GM21825 (cell line): ENCODE measurements around the gene NUP214.
"Not testable (repeated sequence)": the region's sequence is repeated elsewhere in the genome, so short reads cannot be mapped to it uniquely, and the experiment has no call there.

Source experiments
- ATAC-seq: cut with Tn5 transposase; IDR thresholded peaks from one replicate; pipeline ENCODE4 v1.9.1; 2021; ENCODE audit warnings: mild to moderate bottlenecking, moderate library complexity; ENCODE audit not compliant: unreplicated experiment

Gene NUP214

DNA sequence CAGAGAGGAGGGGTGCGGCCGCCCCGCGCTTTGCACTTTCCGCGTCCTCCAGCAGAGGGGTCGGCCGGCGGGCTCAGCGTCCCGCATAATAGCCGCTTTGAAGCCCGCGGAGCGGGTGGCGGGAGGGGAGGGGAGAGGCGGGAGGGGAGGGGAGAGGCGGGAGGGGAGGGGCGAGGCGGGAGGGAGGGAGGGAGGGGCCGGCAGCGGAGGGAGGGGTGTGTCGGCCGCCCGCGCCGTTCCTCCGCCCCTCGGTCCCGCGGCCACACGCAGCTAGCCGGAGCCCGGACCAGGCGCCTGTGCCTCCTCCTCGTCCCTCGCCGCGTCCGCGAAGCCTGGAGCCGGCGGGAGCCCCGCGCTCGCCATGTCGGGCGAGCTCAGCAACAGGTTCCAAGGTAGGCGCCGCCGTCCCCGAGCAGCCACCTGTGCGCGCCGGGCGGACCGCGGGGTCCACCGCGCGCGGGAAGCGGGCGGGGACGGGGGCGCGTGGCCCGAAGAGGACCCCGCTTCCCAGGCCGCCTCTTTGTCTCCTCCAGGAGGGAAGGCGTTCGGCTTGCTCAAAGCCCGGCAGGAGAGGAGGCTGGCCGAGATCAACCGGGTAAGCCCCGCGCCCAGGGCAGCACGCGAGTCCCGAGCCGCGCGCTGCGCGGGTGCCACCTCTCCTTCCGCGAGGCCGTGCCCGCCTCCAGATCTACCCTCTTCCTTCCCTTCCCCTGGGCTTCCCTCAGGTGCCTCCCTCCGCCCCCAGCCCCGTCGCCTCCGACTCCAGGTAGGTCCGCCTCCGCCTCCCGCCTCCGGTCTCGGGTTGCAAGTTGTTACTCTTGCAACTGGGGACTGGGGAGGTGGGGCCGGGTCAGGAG is 28.9 kb upstream of the NUP214 start, which contains the start of gene AIF1L:
Gene AIF1L, plus strand, starts transcription at position 263 of the 857 bp plus-strand sequence. Its CDS starts 99 bp downstream, at position 362.
- ATAC-seq, result no peak

- ATAC-seq, result no peak
Measured at GRCh38 chr9:131097126-131097947, 28.0 kb upstream of the NUP214 start.

DNA sequence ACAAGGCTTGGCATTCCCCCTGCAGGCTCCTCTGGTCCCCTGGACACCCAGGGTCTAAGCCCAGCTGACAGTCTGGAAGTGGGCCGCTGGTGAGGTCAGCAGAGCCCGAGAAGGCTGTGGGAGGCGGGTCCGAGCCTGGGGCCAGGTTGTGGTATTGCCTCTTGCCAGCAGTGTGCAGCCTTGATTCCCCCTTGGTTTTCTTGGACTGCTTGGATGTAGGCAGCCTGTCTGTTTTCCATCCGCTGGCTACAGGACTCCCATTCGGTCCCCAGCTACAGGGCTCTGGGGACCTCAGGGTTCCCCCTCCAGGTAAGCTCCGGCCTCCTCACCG is 27.5 kb upstream of the NUP214 start:
- no peak for ATAC-seq

DNA sequence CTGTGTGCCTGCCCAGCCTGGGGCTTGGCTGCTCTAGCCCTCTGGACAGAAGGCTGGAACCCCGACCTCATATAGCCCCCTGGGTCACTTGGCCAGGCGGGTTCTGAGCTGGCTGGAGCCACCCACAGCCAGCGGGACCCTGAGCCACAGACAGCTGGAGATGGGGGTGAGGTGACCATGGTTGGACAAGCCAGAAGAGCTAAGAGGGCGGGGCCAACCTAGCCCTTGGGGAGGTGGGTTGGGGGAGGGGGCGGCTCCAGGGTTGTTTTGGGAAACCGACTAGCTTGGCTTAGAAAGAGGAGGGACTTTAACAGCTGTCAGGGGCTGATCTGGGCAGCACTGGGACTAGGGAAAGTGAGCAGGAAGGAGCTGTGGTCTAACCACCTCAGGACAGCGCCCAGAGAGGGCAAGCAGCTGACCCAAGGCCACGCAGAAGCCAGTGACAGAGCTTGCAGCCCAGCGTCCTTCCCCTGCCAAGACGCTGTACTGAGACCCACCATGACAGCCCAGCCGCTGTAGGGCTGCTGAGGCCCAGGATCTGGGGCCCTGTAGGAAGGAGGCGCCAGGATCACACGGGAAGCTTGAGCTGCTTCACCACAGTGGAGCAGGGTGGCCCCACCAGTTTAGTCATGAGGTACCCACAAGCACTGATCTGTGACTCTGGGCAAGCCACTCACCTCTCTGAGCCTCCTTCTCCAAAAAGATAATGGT is 26.8 kb upstream of the NUP214 start:
- ATAC-seq, result no peak

DNA sequence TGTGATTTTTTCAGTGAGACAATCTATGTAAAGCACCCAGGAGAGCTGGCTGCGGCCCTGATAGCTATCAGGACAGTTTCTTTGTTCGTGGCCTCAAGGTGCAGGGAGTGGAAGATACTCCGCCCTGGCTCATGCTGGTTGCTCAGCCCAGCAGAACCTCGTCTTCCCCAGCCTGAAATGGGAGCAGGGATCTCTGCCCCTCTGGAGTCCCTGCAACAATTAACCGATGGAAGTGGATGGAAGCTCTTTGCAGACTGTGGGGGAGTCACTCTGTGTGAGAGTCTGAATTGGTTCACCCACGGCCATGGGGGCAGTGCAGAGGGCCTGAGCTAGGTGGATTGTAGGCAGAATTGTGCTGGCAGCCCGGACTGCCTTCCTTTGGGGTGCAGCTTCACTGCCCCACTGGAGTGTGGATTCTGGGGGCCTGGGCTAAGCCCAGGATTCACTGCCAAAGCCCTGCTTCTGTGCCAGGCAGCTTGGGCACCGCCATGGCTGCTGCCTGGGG is 26.2 kb upstream of the NUP214 start:
- no peak for ATAC-seq

DNA sequence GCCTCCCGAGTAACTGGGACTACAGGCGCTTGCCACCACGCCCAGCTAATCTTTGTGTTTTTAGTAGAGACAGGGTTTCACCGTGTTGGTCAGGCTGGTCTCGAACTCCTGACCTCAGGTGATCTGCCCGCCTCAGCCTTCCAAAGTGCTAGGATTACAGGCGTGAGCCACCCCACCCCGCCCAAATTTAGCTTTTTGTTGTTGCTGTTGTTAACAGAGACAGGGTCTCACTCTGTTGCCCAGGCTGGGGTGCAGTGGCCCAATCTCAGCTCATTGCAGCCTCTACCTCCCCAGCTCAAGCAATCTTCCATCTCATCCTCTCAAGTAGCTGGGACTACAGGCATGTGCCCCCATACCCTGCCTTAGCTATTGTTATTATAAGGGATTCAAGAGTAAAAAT is 25.5 kb upstream of the NUP214 start:
- not testable (repeated sequence) for ATAC-seq

GRCh38 chr9:131100445-131100844 is 24.9 kb upstream of the NUP214 start:
- ATAC-seq, result no peak

DNA sequence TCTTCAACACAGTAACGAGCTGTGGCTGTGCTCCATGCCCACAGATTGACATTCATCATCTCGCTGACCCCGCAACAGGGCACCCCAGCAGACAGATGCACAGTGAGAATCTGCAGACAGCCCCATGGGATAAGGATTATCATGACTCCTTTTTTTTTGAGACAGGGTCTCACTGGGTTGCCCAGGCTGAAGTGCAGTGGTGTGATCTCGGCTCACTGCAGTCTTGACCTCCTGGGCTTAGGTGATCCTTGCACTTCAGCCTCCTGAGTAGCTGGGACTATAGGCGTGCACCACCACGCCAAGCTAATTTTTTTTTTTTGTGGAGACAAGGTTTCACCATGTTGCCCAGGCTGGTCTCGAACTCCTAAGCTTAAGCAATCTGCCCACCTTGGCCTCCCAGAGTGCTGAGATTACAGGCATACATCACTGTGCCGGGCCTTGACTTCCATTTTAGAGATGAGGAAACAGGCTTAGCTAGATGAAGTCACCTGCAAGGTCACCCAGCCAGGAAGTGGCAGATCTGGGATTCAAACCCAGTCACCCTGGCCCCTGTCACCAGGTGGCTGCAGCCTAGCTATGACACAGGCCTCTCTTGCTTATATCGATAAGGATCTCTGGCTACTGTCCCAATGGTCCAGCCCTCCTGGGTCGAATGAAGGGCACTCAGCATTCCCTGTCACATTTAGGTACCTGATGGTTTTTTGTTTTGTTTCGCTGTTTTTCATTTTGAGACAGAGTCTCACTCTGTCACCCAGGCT is 24.0 kb upstream of the NUP214 start:
- no peak for ATAC-seq

- ATAC-seq, result no peak
Measured at GRCh38 chr9:131103024-131103423, 22.4 kb upstream of the NUP214 start.

- no peak for ATAC-seq
Measured at GRCh38 chr9:131103535-131103934, 21.9 kb upstream of the NUP214 start.

DNA sequence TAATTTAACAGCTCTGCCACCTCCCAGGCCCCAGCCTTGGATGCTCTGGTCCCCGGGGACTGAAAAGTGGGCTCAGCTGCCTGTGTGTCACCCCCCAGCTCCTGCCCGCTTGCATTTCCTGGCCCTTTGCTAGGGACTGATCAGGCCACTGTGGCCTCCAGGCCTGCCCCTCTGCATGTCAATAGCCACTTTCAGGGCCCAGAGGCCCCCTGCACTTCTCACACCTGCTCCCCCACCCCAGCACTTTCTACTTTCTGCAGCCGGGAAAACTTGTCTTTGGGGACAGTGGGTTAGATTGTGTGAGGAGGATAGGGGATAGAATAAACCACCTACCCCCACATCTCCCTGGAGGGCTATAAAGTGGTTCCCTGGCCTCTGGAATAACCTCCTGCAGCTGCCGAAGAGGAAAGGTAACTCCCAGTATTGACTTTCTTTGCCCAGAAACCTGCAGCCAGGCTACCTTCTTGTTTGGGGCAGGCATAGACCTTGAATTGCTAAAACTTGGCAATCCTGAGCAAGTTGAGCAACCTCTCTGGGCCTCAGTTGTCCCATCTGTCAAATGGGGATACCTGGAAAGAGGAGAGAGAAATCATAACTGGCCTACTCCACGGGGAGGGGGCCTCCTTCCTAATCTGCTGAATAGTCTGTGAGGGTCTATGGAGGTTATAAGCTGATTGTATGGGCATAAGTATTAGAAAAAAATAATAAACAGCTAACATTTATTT is 21.2 kb upstream of the NUP214 start:
- no peak for ATAC-seq

DNA sequence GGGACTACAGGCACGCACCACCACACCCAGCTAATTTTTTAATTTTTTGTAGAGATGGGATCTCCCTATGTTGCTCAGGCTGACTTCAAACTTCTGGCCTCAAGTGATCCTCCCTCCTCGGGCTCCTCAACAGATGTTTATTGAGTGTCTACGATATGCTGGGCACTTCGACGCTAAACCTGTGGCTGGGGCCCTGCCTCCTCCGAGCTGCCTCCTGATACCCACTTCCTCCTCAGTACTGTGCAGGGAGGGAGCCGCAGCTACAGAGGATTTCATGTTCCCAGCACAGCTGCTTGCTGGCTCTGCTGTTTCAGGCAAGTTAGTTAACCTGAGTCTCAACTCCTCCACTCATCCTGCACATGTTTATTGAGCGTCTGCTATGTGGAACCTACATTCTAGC is 19.4 kb upstream of the NUP214 start:
- ATAC-seq, result no peak

DNA sequence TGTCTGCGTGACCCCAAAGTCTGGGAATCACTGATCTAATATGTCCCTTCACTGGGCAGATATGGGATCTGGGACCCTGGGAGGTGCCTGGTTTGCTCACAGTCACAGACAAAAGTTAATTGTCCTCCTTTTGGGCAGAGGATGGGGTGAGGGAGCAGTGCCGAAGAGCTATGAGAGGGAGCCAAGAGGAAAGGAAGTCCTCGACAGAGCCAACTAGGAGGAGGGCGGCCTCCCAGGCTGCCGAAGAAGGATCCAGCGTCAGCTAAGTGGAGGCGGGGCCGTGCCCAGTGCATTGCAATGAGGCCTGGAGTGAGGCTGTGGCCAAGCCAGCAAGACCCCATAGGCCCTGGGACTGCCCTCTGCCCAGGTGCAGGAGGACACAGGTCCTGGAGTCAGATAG is 17.6 kb upstream of the NUP214 start:
- ATAC-seq, result no peak

GRCh38 chr9:131111186-131111853 is 14.1 kb upstream of the NUP214 start:
- no peak for ATAC-seq

GRCh38 chr9:131111854-131112311 is 13.5 kb upstream of the NUP214 start:
- no peak for ATAC-seq

- no peak for ATAC-seq
Measured at GRCh38 chr9:131112374-131113154, 12.8 kb upstream of the NUP214 start.

DNA sequence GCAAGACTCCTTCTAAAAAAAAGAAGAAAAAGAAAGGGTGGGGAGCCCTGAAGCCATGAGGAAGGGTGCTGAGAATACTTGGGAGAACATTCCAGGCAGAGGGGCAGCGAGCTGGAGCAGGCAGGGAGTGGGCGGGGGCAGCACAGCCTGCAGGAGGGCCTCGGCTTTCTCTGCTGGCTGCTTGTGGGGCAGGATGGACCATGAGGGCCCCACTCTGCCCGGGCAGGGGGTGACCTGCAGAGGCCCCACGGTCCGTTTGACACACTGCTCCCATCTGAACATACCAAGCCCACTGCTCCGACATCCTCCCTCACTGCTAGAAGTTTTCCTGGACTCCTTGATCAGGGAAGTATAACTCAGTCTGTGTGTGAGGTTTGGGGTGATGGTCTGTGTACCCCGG is 11.7 kb upstream of the NUP214 start:
- ATAC-seq, result no peak

GRCh38 chr9:131114084-131114535 is 11.3 kb upstream of the NUP214 start:
- no peak for ATAC-seq
